ENCODE data around the gene KIAA0586.
"Not testable (repeated sequence)": the region's sequence is repeated elsewhere in the genome, so short reads cannot be mapped to it uniquely, and the experiment has no call there.

Gene KIAA0586

GRCh38 chr14:58517592-58517991 is 90.1 kb downstream of the KIAA0586 start:
- no peaks in the 10 kb centered on the region for H3K27me3 ChIP-seq (ENCODE audit: control insufficient read depth in 1 of 2, insufficient read depth in 1 of 2, low read length in 2 of 2)
- H2AK5ac ChIP-seq (ENCODE audit: low read length, severe bottlenecking), result no peak overlapping the region
- H3K4ac ChIP-seq (ENCODE audit: low read depth in 1 of 2, low read length in 2 of 2), result no peak overlapping the region
- H2BK5ac ChIP-seq (ENCODE audit: low read depth, low read length, poor library complexity, severe bottlenecking), result no peak overlapping the region
- H2BK12ac ChIP-seq (ENCODE audit: low read length in 2 of 2), result no peak overlapping the region
- H4K8ac ChIP-seq (ENCODE audit: low read length), result no peak overlapping the region
- no peaks in the 10 kb centered on the region for H3K9me3 ChIP-seq (ENCODE audit: control insufficient read depth, low read length)
- H3K36me3 ChIP-seq (ENCODE audit: control insufficient read depth in 1 of 2, insufficient read depth in 2 of 2, low read depth in 1 of 2, low read length in 2 of 2), result peaks cover 0 to 19% of the 10 kb centered on the region in 2 experiments
- no peak overlapping the region for H4K91ac ChIP-seq (ENCODE audit: low read length)
- no peaks in the 10 kb centered on the region for H3K4me1 ChIP-seq (ENCODE audit: control insufficient read depth, insufficient read depth, low read depth, low read length)
- H2BK15ac ChIP-seq (ENCODE audit: low read depth, poor library complexity, severe bottlenecking), result no peak overlapping the region
- no peak for DNase-seq
- H3K27ac ChIP-seq (ENCODE audit: low read length, poor library complexity, severe bottlenecking), result no peak overlapping the region
- no peak overlapping the region for H3K14ac ChIP-seq (ENCODE audit: low read length in 2 of 2)
- H2AFZ ChIP-seq (ENCODE audit: low read depth, low read length), result no peak overlapping the region
- H3K4me2 ChIP-seq (ENCODE audit: low read length, poor library complexity, severe bottlenecking), result no peak overlapping the region
- no CpG with 5 or more reads among the region's 1 CpG for WGBS
- no peaks in the 10 kb centered on the region for H3K79me1 ChIP-seq (replicated peaks; ENCODE audit: low read length, poor library complexity, severe bottlenecking)
- no peak overlapping the region for H3K23ac ChIP-seq (ENCODE audit: low read length in 2 of 2)
- no peak overlapping the region for H2BK120ac ChIP-seq (ENCODE audit: low read depth, low read length)
- H3K9ac ChIP-seq (ENCODE audit: low read length), result no peak overlapping the region
- H3K4me3 ChIP-seq (ENCODE audit: insufficient read depth in 1 of 2, low read depth in 1 of 2, low read length in 2 of 2), result no peak overlapping the region
- H3K18ac ChIP-seq (ENCODE audit: low read depth in 1 of 2, low read length in 2 of 2), result no peak overlapping the region

GRCh38 chr14:58525691-58526090 is 98.2 kb downstream of the KIAA0586 start:
- not testable (repeated sequence) for H2BK12ac ChIP-seq (ENCODE audit: low read length in 2 of 2); H4K91ac ChIP-seq (ENCODE audit: low read length); H4K8ac ChIP-seq (ENCODE audit: low read length); H3K27ac ChIP-seq (ENCODE audit: low read length, poor library complexity, severe bottlenecking); H3K79me1 ChIP-seq (replicated peaks; ENCODE audit: low read length, poor library complexity, severe bottlenecking); H2BK15ac ChIP-seq (ENCODE audit: low read depth, poor library complexity, severe bottlenecking); H3K14ac ChIP-seq (ENCODE audit: low read length in 2 of 2); H3K4me1 ChIP-seq (ENCODE audit: control insufficient read depth, insufficient read depth, low read depth, low read length); H3K9ac ChIP-seq (ENCODE audit: low read length); H3K4ac ChIP-seq (ENCODE audit: low read depth in 1 of 2, low read length in 2 of 2); H2BK120ac ChIP-seq (ENCODE audit: low read depth, low read length); H2AK5ac ChIP-seq (ENCODE audit: low read length, severe bottlenecking); H2BK5ac ChIP-seq (ENCODE audit: low read depth, low read length, poor library complexity, severe bottlenecking); H2AFZ ChIP-seq (ENCODE audit: low read depth, low read length); H3K23ac ChIP-seq (ENCODE audit: low read length in 2 of 2); DNase-seq; H3K9me3 ChIP-seq (ENCODE audit: control insufficient read depth, low read length); H3K18ac ChIP-seq (ENCODE audit: low read depth in 1 of 2, low read length in 2 of 2); H3K4me3 ChIP-seq (ENCODE audit: insufficient read depth in 1 of 2, low read depth in 1 of 2, low read length in 2 of 2); H3K27me3 ChIP-seq (ENCODE audit: control insufficient read depth in 1 of 2, insufficient read depth in 1 of 2, low read length in 2 of 2); H3K4me2 ChIP-seq (ENCODE audit: low read length, poor library complexity, severe bottlenecking)
- H3K36me3 ChIP-seq (ENCODE audit: control insufficient read depth in 1 of 2, insufficient read depth in 2 of 2, low read depth in 1 of 2, low read length in 2 of 2), result peaks cover 10 to 21% of the 10 kb centered on the region in 2 experiments
- WGBS, result 98% methylated on average over 10 of the region's 10 CpGs

DNA sequence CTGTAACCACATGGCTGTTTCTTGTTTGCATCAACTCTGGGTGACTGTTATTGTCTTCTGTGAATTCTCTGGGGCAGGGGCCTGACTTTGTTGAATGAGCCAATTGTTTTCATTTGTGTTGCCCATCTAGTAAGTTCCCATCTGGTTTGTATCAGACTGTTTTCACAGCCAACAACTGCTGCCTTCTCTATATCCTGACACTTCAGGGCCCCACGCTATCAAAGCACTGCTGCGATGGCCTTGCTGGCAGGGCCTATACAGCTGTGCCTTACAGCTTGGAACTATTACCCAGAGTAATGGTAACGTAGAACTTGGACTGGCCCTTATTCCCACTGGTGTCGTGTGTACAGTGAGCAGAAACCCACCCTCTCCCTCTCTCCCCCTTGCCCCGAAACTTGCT is 105.9 kb downstream of the KIAA0586 start:
- no peak overlapping the region for H2AK5ac ChIP-seq (ENCODE audit: low read length, severe bottlenecking)
- H3K9ac ChIP-seq (ENCODE audit: low read length), result no peak overlapping the region
- H2BK5ac ChIP-seq (ENCODE audit: low read depth, low read length, poor library complexity, severe bottlenecking), result no peak overlapping the region
- DNase-seq, result peak; percentile 60
- H3K79me1 ChIP-seq (replicated peaks; ENCODE audit: low read length, poor library complexity, severe bottlenecking), result no peaks in the 10 kb centered on the region
- no peak overlapping the region for H3K4me3 ChIP-seq (ENCODE audit: insufficient read depth in 1 of 2, low read depth in 1 of 2, low read length in 2 of 2)
- peak overlapping the region; percentile 58 for H2AFZ ChIP-seq (ENCODE audit: low read depth, low read length)
- peak overlapping the region; percentile 9 to 98 for H3K18ac ChIP-seq (ENCODE audit: low read depth in 1 of 2, low read length in 2 of 2)
- peak overlapping the region; percentile 23 for H2BK15ac ChIP-seq (ENCODE audit: low read depth, poor library complexity, severe bottlenecking)
- H4K91ac ChIP-seq (ENCODE audit: low read length), result no peak overlapping the region
- H3K14ac ChIP-seq (ENCODE audit: low read length in 2 of 2), result no peak overlapping the region
- peaks cover 0 to 2% of the 10 kb centered on the region in 2 experiments for H3K36me3 ChIP-seq (ENCODE audit: control insufficient read depth in 1 of 2, insufficient read depth in 2 of 2, low read depth in 1 of 2, low read length in 2 of 2)
- H3K27ac ChIP-seq (ENCODE audit: low read length, poor library complexity, severe bottlenecking), result no peak overlapping the region
- H3K4me2 ChIP-seq (ENCODE audit: low read length, poor library complexity, severe bottlenecking), result no peak overlapping the region
- no peak overlapping the region for H3K23ac ChIP-seq (ENCODE audit: low read length in 2 of 2)
- H3K27me3 ChIP-seq (ENCODE audit: control insufficient read depth in 1 of 2, insufficient read depth in 1 of 2, low read length in 2 of 2), result no peaks in the 10 kb centered on the region
- H3K4ac ChIP-seq (ENCODE audit: low read depth in 1 of 2, low read length in 2 of 2), result no peak overlapping the region
- H2BK12ac ChIP-seq (ENCODE audit: low read length in 2 of 2), result peak overlapping the region in 1 of 2 experiments; percentile 83
- peaks cover 4% of the 10 kb centered on the region for H3K9me3 ChIP-seq (ENCODE audit: control insufficient read depth, low read length)
- peak overlapping the region; percentile 87 for H4K8ac ChIP-seq (ENCODE audit: low read length)
- peak overlapping the region; percentile 54 for H2BK120ac ChIP-seq (ENCODE audit: low read depth, low read length)
- WGBS, result 14% methylated on average over 3 of the region's 5 CpGs
- peaks cover 1% of the 10 kb centered on the region for H3K4me1 ChIP-seq (ENCODE audit: control insufficient read depth, insufficient read depth, low read depth, low read length)

GRCh38 chr14:58535044-58535443 is 107.5 kb downstream of the KIAA0586 start:
- peak overlapping the region in 1 of 2 experiments; percentile 25 for H2BK12ac ChIP-seq (ENCODE audit: low read length in 2 of 2)
- no CpG with 5 or more reads among the region's 1 CpG for WGBS
- no peak overlapping the region for H2BK15ac ChIP-seq (ENCODE audit: low read depth, poor library complexity, severe bottlenecking)

More at GRCh38 chr14:58535044-58535443, 107.5 kb downstream of the KIAA0586 start:
- Histone ChIP-seq H2AK5ac (ENCODE audit: low read length, severe bottlenecking) (no peak overlapping the region), H3K18ac (ENCODE audit: low read depth in 1 of 2, low read length in 2 of 2) (peak overlapping the region in 1 of 2 experiments; percentile 70), H3K4me3 (ENCODE audit: insufficient read depth in 1 of 2, low read depth in 1 of 2, low read length in 2 of 2) (no peak overlapping the region), H3K79me1 (replicated peaks; ENCODE audit: low read length, poor library complexity, severe bottlenecking) (no peaks in the 10 kb centered on the region), H3K4me2 (ENCODE audit: low read length, poor library complexity, severe bottlenecking) (no peak overlapping the region), H3K36me3 (ENCODE audit: control insufficient read depth in 1 of 2, insufficient read depth in 2 of 2, low read depth in 1 of 2, low read length in 2 of 2) (peaks cover 0 to 2% of the 10 kb centered on the region in 2 experiments), H3K4me1 (ENCODE audit: control insufficient read depth, insufficient read depth, low read depth, low read length) (peaks cover 1% of the 10 kb centered on the region), H3K9me3 (ENCODE audit: control insufficient read depth, low read length) (no peaks in the 10 kb centered on the region), H4K8ac (ENCODE audit: low read length) (no peak overlapping the region), H3K9ac (ENCODE audit: low read length) (no peak overlapping the region), H2AFZ (ENCODE audit: low read depth, low read length) (peak overlapping the region; percentile 61), H3K14ac (ENCODE audit: low read length in 2 of 2) (no peak overlapping the region), H3K27me3 (ENCODE audit: control insufficient read depth in 1 of 2, insufficient read depth in 1 of 2, low read length in 2 of 2) (no peaks in the 10 kb centered on the region), H3K4ac (ENCODE audit: low read depth in 1 of 2, low read length in 2 of 2) (peak overlapping the region in 1 of 2 experiments; percentile 67), H3K27ac (ENCODE audit: low read length, poor library complexity, severe bottlenecking) (peak overlapping the region; percentile 28), H3K23ac (ENCODE audit: low read length in 2 of 2) (no peak overlapping the region), H4K91ac (ENCODE audit: low read length) (no peak overlapping the region), H2BK5ac (ENCODE audit: low read depth, low read length, poor library complexity, severe bottlenecking) (no peak overlapping the region), H2BK120ac (ENCODE audit: low read depth, low read length) (no peak overlapping the region)
- peak; percentile 27 for DNase-seq

Data from mesenchymal stem cell (in vitro differentiated cells and primary cell).